ENCODE data around the gene FASTK. TPM values are rescaled to one million over a fixed set of nuclear protein-coding genes. Genes with fewer than 3 reads are reported as not detected.
A peak's percentile ranks its signal among the peaks of the same experiment; 100 is the strongest.

The FASTK gene
- total and polyA plus RNA-seq, 12 donors: 65.0 to 246 (median 77.1) TPM

DNA sequence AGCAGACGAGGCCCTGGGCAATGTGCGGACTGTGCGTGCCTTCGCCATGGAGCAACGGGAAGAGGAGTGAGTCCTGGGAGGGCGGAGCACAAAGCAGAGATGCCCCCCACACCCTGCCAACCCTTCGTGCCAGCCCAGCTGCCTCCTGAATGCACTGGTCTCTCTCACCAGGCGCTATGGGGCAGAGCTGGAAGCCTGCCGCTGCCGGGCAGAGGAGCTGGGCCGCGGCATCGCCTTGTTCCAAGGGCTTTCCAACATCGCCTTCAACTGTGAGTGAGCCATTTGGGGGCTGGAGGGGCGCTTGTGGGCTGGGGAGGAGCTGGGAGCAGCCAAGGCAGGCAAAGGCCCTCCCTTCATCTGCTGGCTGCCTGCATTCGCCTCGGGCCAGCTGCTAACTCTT is 44.7 kb downstream of the FASTK start:
- Histone ChIP-seq H3K4me3 (no peak overlapping the region), H3K27me3 (no peaks in the 10 kb centered on the region), H3K4me1 (peaks cover 10 to 35% (median 22%) of the 10 kb centered on the region in 9 donors), H3K36me3 (peaks cover 0 to 60% (median 12%) of the 10 kb centered on the region in 9 donors), H3K9me3 (no peaks in the 10 kb centered on the region), H3K27ac (no peak overlapping the region)
- TF ChIP-seq, protein P1, sequence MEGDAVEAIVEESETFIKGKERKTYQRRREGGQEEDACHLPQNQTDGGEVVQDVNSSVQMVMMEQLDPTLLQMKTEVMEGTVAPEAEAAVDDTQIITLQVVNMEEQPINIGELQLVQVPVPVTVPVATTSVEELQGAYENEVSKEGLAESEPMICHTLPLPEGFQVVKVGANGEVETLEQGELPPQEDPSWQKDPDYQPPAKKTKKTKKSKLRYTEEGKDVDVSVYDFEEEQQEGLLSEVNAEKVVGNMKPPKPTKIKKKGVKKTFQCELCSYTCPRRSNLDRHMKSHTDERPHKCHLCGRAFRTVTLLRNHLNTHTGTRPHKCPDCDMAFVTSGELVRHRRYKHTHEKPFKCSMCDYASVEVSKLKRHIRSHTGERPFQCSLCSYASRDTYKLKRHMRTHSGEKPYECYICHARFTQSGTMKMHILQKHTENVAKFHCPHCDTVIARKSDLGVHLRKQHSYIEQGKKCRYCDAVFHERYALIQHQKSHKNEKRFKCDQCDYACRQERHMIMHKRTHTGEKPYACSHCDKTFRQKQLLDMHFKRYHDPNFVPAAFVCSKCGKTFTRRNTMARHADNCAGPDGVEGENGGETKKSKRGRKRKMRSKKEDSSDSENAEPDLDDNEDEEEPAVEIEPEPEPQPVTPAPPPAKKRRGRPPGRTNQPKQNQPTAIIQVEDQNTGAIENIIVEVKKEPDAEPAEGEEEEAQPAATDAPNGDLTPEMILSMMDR (IDR thresholded peaks at IDR 0.05): no peak
- ATAC-seq: peak in 1 of 8 donors; percentile 2
- DNase-seq: no peak
- intact Hi-C loops (cut with DNase I): loop anchor here in 2 of 10 donors (10.0 kb wide), 1 partner anchor 69 kb away; no protein-coding TSS in a partner anchor
- 93 to 94% methylated on average over 17 of the region's 17 CpGs for WGBS, 2 donors

DNA sequence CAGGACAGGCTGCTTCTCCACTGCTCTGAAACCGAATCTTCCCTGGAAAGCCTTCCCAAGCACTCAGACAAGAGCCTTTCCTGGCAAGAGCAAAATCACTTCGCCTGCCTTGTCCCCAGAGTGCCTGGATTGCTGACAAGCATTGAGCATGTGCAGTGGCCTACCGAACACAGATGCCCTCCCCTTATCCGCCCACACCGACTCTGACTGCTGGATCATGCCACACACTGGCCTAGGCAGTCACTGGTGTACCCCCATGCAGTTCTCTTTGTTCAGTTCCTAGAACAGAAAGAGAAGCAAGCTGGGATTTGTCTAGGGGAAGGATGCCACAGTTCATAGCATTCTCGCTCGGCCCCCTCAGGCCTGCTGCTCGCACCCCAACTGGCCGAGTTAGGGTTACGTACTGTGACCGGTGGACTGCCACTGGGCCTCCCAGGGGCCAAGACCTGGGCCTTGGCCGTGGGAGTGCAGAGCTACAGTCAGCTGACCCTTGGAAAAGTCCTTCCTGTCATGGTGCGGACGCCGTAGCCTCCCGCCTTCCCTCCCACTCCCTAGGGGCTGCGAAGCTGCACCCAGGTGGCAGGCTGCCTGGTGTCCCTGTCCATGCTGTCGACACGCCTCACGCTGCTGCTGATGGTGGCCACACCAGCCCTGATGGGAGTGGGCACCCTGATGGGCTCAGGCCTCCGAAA is 45.4 kb downstream of the FASTK start:
- Histone ChIP-seq H3K36me3 (peaks cover 0 to 62% (median 12%) of the 10 kb centered on the region in 9 donors), H3K27me3 (no peaks in the 10 kb centered on the region), H3K4me3 (no peak overlapping the region), H3K27ac (peak overlapping the region in 7 of 10 donors; percentile 3 to 67 (median 37)), H3K9me3 (no peaks in the 10 kb centered on the region), H3K4me1 (peaks cover 10 to 34% (median 21%) of the 10 kb centered on the region in 9 donors)
- TF ChIP-seq, protein P1 (IDR thresholded peaks at IDR 0.05): no peak
- DNase-seq (peak in 1 of 2 donors; percentile 52), ATAC-seq (peak in 7 of 8 donors; percentile 25 to 74 (median 65))
- WGBS, 2 donors: 75 to 79% methylated on average over 21 of the region's 21 CpGs
- intact Hi-C loops (cut with DNase I): loop anchor here in 2 of 10 donors (10.0 kb wide), 1 partner anchor 70 kb away; no protein-coding TSS in a partner anchor

DNA sequence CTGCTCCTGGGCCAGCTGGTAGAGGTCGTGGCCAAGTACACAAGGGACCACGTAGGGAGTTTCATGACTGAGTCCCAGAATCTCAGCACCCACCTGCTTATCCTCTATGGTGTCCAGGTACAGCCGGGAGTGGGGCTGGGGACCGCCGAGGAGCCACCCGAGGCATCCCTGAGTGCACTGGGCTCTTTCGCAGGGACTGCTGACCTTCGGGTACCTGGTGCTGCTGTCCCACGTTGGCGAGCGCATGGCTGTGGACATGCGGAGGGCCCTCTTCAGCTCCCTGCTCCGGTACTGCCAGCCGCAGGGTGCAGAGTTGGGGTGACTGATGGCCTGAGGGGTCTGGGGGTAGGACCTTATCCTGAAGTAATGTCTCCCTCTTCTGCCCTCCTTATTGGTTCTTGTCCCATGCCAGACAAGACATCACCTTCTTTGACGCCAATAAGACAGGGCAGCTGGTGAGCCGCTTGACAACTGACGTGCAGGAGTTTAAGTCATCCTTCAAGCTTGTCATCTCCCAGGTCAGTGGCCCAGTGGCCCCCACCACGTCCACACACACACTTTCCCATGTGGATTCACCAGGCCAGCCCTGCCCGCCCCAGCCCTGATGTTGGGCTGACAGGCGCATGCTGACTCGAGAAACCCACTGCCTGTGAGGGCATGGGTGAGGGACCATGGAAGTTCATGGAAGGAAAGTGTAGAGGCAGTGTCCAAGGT is 46.1 kb downstream of the FASTK start:
- Histone ChIP-seq H3K4me1 (peaks cover 10 to 32% (median 19%) of the 10 kb centered on the region in 9 donors), H3K36me3 (peaks cover 0 to 62% (median 12%) of the 10 kb centered on the region in 9 donors), H3K9me3 (no peaks in the 10 kb centered on the region), H3K27me3 (no peaks in the 10 kb centered on the region), H3K27ac (peak overlapping the region in 7 of 10 donors; percentile 3 to 67 (median 37)), H3K4me3 (no peak overlapping the region)
- 90 to 96% methylated on average over 21 of the region's 21 CpGs for WGBS, 2 donors
- TF ChIP-seq, protein P1 (IDR thresholded peaks at IDR 0.05): no peak
- DNase-seq (no peak), ATAC-seq (no peak)
- intact Hi-C loops (cut with DNase I): loop anchor here in 3 of 10 donors (5.0 to 10.0 kb wide), 2 partner anchors 70 to 78 kb away; no protein-coding TSS in a partner anchor

- Histone ChIP-seq H3K9me3 (no peaks in the 10 kb centered on the region), H3K27ac (no peak overlapping the region), H3K27me3 (no peaks in the 10 kb centered on the region), H3K36me3 (peaks cover 0 to 62% (median 12%) of the 10 kb centered on the region in 9 donors), H3K4me3 (no peak overlapping the region), H3K4me1 (peaks cover 5 to 32% (median 19%) of the 10 kb centered on the region in 9 donors)
- DNase-seq (no peak), ATAC-seq (no peak)
- intact Hi-C loops (cut with DNase I): loop anchor here in 3 of 10 donors (5.0 to 10.0 kb wide), 2 partner anchors 71 to 78 kb away; no protein-coding TSS in a partner anchor
- WGBS, 2 donors: 83 to 98% methylated on average over 5 of the region's 5 CpGs
- TF ChIP-seq, protein P1 (IDR thresholded peaks at IDR 0.05): no peak
These were observed 46.8 kb downstream of the FASTK start for GRCh38 chr7:151033864-151034249.
